ENCODE measurements around the gene ATXN2L.
A peak's percentile ranks its signal among the peaks of the same experiment; 100 is the strongest.
"Not testable (repeated sequence)": the region's sequence is repeated elsewhere in the genome, so short reads cannot be mapped to it uniquely, and the experiment has no call there.

ATXN2L gene, protein sequence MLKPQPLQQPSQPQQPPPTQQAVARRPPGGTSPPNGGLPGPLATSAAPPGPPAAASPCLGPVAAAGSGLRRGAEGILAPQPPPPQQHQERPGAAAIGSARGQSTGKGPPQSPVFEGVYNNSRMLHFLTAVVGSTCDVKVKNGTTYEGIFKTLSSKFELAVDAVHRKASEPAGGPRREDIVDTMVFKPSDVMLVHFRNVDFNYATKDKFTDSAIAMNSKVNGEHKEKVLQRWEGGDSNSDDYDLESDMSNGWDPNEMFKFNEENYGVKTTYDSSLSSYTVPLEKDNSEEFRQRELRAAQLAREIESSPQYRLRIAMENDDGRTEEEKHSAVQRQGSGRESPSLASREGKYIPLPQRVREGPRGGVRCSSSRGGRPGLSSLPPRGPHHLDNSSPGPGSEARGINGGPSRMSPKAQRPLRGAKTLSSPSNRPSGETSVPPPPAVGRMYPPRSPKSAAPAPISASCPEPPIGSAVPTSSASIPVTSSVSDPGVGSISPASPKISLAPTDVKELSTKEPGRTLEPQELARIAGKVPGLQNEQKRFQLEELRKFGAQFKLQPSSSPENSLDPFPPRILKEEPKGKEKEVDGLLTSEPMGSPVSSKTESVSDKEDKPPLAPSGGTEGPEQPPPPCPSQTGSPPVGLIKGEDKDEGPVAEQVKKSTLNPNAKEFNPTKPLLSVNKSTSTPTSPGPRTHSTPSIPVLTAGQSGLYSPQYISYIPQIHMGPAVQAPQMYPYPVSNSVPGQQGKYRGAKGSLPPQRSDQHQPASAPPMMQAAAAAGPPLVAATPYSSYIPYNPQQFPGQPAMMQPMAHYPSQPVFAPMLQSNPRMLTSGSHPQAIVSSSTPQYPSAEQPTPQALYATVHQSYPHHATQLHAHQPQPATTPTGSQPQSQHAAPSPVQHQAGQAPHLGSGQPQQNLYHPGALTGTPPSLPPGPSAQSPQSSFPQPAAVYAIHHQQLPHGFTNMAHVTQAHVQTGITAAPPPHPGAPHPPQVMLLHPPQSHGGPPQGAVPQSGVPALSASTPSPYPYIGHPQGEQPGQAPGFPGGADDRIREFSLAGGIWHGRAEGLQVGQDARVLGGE

DNA sequence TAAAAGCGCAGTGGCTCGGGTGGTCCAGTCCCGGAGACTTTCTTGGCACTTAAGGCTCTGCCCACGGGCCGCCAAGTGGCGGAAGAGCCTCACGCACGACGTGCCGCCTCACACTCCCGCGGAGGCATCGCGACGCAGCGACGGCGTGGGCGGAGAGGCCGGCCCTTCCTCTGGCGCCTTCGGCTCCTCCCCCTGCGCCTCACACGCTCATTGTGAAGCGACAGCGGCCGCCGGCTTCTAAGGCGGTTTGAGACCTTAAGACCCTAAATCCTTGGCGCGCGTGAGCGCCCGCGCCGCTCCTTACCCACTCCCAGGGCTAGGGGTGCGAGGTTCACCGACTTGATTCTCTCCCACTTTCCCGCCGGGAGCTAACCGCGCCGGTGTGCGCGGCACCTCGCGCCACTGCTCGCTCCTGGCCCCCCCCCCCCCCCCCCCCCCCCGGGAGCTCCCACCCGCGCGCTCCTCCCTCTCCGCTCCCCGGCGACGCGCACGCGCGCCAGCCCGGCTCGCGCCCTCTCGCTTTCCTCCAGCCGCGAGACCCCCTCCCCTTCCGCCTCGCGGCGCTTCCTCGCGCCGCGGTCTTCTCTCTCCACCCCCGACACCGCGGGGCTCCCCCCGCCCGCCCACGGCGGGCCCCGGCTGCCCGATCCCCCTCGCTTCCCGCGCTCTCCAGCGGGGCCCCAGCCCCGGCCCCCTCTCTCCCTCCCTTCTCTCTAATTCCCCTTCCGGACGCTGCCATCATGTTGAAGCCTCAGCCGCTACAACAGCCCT lies at the start of gene ATXN2L:
Gene ATXN2L (plus strand): TSS at position 480 of the 771 bp plus-strand sequence. CDS start 261 bp downstream, at position 741.
- FAIRE-seq (peak; percentile 81), DNase-seq (ENCODE audit: insufficient read length, low spot score) (peak; percentile 78)

DNA sequence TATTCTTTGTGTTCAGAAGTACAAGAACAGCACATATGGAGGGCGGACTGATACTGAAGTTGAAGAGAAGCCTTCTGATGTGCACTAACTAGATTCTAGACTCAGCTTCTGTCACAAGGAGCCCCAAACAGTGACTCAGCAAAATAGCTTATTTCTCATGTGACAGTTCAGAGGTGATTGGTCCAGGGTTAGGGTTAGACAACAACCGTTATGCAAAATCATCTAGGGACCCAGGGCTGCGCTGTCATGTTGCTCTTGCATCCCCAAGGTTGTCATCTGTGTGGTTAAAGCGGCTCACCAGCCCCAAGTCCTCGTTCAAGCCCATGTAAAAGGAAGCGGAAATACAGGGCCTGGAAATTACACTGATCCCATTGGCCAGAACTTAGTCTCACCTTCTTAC lies 41.1 kb upstream of the ATXN2L start:
- DNase-seq (ENCODE audit: insufficient read length, low spot score); FAIRE-seq: not testable (repeated sequence)

DNA sequence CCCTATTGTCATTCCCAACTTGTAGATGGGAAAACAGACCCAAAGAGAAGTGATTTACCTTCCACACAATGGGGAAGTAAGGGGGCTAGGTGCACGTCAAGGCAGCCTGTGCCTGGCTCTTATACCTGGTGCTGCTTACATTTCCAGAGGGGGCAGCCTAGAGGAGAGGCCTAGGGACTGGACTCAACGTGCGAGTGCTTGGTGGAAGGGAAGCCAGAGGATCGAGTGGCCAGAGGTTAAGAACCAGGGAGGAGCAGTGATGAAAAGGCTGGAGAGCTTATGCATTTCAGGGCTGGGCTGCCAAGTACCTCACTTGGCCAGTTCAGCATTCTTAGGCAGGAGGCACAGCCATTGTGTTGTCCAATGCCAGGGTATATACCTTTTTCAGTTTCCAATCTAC lies 40.4 kb upstream of the ATXN2L start:
- not testable (repeated sequence) for FAIRE-seq; DNase-seq (ENCODE audit: insufficient read length, low spot score)

DNA sequence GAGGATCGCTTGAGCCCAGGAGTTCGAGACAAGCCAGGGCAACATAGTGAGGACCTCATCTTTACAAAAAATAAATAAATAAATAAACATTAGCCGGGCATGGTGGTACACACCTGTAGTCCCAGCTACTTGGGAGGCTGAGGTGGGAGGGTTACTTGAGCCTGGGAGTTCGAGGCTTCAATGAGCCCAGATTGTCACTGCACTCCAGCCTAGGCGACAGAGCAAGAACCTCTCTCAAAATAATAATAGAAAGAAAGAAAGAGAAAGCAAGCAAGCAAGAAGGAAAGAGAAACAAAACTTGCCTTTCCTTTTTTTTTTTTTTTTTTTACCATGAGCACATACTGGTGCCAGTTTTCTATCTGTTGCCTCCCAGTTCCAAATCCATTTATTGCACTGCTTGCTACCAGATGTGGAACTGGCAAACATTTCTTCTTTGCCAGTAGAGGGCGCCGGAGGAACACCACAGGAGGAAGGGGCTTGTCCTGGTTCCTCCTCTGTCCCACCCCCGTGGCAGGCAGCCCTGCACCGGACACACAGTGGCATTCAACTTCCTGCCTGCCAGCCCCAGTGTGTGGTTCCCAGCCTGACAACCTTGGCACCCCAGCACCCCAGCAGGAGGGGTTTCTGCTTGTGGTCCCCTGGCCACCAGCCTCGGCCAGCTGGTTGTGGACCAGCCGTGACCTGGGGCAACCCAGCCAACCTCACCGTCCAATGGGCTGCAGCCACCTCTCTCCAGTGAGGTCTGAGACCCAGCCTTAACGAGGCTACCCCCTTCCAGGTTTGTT lies 20.4 kb upstream of the ATXN2L start:
- not testable (repeated sequence) for FAIRE-seq; DNase-seq (ENCODE audit: insufficient read length, low spot score)

DNA sequence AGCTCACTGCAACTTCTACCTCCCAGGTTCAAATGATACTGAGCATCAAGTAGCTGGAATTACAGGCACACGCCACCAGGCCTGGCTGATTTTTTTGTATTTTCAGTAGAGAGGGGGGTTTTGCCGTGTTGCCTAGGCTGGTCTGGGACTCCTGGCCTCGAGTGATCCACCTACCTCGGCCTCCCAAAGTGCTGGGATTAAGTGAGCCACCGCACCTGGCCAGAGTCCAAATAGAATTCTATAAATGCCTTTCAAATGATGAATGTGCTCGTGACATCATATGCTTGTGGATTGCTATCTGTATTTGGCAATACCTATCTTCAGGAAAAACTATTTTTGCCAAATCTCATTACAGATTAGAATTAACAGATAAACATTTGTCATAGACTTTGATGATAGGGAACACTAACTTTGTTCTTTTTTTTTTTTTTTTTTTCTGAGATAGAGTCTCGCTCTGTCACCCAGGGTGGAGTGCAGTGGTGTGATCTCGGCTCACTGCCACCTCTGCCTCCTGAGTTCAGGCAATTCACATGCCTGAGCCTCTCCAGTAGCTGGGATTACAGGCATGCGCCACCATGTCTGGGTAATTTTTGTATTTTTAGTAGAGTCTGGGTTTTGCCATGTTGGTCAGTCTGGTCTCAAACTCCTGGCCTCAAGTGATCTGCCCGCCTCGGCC lies 15.2 kb upstream of the ATXN2L start:
- FAIRE-seq; DNase-seq (ENCODE audit: insufficient read length, low spot score): not testable (repeated sequence)

DNA sequence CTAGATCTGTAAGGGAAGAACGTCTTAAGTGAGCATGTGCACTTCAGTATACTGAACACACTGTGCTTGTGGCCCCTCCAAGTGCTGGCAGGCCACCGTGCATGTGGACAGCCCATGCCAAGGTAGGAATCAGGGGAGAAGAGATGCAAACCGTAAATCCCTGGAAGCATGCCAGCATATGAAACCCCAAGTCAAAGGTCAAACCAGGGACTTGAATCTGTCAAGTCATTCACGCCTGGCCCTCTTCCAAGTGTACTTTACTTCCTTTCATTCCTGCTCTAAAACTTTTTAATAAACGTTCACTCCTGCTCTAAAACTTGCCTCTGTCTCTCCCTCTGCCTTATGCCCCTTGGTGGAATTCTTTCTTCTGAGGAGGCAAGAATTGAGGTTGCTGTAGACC lies 2.8 kb upstream of the ATXN2L start:
- no peak for FAIRE-seq
- DNase-seq (ENCODE audit: insufficient read length, low spot score): no peak

DNA sequence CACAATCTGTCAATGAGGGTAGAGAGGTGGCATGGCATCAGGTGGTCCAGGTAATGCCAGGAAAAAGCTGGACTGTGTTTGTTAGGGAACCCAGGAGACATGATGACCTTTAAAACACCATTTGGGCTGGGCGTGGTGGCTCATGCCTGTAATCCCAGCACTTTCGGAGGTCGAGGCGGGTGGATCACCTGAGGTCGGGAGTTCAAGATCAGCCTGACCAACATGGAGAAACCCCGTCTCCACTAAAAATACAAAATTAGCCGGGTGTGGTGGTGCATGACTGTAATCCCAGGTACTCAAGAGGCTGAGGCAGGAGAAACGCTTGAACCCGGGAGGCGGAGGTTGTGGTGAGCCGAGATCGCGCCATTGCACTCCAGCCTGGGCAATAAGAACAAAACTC lies 2.3 kb upstream of the ATXN2L start:
- not testable (repeated sequence) for FAIRE-seq; DNase-seq (ENCODE audit: insufficient read length, low spot score)

DNA sequence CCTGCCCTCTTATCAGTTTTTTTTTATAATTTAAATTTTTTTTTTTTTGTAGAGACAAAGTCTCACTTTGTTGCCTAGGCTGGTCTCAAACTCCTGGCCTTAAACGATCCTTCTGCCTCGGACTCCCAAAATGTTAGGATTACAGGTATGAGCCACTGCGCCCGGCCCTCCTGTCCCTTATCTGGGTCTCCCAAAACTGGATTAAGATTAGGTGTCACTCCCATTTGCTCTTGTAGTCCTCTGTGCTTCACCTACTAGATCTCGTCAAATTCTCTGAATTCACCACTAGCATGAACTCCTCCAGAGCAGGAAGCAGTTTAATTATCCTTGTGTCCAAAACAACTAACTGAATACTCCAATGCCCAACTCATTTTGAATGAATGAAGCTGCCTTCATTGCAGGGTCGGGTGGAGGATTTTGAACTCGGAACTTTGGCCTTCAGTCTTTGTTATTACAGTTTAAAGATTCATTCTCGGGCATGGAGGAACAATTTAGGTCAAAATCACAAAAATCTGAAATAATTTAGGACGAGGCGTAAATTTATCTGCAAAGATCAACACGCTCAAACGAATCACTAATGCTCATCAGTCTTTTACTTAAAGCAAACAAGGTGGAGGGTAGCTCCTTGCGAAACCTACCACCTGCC lies 802 bp upstream of the ATXN2L start:
- DNase-seq (ENCODE audit: insufficient read length, low spot score) (no peak), FAIRE-seq (no peak)

DNA sequence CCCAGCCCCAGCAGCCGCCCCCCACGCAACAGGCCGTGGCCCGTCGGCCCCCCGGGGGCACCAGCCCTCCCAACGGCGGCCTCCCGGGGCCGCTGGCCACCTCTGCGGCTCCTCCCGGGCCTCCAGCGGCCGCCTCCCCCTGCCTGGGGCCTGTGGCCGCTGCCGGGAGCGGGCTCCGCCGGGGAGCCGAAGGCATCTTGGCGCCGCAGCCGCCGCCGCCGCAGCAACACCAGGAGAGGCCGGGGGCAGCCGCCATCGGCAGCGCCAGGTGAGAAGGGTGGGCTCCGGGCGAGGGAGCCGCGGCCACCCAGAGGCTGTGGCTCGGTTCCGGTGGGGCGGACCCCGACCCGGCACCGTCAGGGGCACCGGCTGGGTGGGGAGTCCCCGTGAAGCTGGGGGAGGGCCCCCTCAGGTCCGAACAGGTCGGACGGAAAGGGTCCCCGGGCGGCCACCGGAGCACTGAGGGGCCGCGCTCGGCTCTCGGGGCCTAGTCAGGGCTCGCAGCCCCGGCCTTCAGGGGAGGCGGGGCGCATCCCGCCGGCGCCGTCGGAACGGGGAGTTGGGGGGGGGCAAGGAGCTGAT lies 583 bp downstream of the ATXN2L start:
- FAIRE-seq: no peak
- no peak for DNase-seq (ENCODE audit: insufficient read length, low spot score)

DNA sequence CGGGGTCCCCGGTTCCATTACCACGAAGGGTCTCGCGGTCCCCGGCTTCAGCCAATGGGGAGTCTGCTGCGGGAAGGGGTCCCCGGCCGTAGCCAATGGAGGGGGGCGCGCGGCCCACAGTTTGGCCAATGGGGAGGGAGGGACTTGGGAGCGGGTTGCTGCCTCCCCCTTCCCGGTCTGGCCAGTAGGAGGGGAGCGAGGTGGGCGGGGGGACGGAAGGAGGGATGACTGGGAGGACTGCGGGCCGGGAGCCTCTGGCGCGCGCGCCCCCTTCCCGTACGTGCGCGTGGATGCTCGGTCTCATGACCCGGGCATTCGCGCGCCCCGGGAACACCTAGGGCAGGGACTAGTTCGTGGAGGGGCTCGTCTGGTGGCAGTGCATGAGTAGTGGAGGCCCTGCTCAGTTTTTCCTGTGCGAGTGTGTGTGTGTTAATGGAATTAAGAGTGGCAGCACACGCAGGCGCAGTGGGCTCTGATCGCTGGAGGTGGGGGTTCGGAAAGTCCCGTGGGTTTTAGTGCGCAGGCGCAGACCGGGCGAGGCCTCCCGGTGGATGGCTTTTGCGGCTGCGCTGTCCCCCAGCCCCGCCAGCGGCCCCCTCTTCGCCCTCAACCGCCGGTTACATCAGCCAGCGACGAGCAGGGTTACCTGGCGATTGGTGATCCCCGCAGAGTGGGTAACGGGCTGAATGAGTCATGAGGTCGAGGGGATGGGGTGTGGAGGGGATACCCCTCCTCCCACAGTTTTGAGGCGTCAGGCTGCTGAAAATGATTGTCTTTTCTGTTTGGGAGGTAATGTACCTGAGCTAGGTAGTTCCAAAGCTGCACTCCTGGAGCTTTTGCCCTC lies 1.3 kb downstream of the ATXN2L start:
- FAIRE-seq (peak; percentile 78), DNase-seq (ENCODE audit: insufficient read length, low spot score) (peak; percentile 91)

DNA sequence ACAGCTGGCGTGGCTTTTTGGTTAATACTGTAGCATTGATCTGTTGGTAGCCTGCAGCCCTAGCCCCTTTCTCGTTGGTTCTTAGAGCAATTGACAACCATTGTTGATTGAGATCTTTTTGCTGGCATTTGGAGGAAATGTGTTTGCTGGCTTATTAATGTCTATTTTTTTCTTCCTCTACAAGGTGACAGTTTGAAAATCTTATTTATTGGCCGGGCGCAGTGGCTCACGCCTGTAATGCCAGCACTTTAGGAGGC lies 1.8 kb downstream of the ATXN2L start:
- DNase-seq (ENCODE audit: insufficient read length, low spot score) (no peak), FAIRE-seq (no peak)

DNA sequence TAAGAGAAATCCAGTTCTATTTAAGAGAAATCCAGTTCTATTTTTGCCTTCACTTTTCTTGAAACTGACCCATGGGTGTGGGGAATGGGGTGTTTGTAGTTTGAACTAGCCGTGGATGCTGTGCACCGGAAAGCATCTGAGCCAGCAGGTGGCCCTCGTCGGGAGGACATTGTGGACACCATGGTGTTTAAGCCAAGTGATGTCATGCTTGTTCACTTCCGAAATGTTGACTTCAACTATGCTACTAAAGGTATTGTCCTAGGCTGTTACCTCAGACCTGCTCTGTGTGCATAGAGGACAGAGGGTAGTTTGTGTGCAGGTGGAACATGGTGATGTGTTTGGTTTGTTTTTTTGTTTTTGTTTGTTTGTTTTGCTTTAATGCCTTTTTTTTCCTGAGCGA lies 3.3 kb downstream of the ATXN2L start:
- DNase-seq (ENCODE audit: insufficient read length, low spot score) (no peak), FAIRE-seq (no peak)

DNA sequence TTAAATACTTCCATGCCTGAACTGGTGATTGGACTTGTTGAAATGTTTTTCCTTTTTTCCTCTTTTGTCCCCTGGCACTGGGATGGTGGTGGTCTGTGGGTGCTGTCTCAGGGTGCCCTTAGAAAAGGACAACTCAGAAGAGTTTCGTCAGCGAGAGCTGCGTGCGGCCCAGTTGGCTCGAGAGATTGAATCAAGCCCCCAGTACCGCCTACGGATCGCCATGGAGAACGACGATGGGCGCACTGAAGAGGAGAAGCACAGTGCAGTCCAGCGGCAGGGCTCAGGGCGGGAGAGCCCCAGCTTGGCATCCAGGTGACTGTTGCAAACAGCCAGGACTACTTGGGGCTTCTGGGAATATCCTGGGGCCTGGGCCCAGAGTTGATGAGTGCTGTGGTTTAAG lies 6.9 kb downstream of the ATXN2L start:
- FAIRE-seq (no peak), DNase-seq (ENCODE audit: insufficient read length, low spot score) (no peak)

DNA sequence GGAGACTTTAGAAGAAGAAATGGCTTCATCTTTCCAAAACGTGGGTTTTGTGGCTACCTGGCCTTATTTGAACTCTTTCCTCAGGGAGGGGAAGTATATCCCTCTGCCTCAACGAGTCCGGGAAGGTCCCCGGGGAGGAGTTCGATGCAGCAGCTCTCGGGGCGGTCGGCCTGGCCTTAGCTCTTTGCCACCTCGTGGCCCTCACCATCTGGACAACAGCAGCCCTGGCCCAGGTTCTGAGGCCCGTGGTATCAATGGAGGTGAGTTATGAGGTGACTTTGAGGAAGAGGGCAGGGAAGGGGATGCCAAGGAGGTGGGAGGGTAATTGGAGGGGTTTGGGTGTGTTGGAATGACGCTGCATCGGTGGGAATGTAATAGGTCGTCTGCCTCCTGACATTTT lies 7.7 kb downstream of the ATXN2L start:
- no peak for FAIRE-seq
- no peak for DNase-seq (ENCODE audit: insufficient read length, low spot score)

DNA sequence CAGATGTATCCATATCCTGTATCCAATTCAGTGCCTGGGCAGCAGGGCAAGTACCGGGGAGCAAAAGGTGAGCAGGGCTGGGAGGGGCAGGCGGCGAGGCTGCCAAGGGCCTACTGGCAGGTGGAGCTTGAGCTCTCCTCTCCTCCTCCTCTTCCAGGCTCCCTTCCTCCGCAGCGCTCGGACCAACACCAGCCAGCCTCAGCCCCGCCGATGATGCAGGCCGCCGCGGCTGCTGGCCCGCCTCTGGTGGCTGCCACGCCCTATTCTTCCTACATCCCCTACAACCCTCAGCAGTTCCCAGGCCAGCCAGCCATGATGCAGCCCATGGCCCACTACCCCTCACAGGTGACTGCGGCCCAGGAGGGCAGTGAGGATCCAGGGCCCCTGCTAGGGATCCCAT lies 11.6 kb downstream of the ATXN2L start:
- no peak for FAIRE-seq

DNA sequence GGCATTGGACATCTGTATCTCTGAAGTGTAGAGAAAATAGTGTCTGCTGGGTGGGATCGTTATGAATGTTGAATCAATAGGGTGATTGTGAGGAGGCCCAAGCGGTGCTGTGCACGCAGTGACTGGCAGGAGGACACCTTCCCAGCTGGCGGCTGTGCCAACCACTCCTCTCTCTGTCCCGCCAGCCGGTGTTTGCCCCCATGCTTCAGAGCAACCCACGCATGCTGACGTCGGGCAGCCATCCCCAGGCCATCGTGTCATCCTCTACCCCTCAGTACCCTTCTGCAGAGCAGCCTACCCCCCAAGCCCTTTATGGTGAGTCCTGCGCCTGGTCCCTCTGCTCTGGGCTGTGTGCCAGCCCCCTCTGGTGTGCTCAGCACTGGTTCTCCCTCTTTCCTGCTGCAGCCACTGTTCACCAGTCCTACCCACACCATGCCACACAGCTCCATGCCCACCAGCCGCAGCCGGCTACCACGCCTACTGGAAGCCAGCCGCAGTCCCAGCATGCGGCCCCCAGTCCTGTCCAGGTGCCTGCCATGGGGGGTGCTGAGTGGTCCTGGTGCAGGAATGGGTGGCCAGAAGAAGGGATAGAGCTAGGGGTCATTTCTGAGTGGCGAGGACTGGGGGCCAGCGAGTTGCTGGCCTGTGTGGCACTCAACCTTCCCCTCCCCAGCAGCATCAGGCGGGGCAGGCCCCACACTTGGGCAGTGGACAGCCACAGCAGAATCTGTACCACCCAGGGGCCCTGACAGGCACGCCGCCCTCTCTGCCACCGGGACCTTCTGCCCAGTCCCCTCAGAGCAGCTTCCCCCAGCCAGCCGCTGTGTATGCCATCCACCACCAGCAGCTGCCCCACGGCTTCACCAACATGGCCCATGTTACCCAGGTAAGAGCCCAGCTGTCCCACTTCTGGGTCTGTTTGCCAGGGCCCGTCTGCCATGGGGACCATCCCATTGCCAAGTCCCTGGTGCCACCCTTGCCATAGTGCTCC lies 12.4 kb downstream of the ATXN2L start:
- FAIRE-seq (no peak), DNase-seq (ENCODE audit: insufficient read length, low spot score) (no peak)

More for the DNA sequence above, 11.6 kb downstream of the ATXN2L start:
- DNase-seq (ENCODE audit: insufficient read length, low spot score): no peak

All from GM19239 (cell line).